ENCODE results near the gene CTF1.
"Not testable (repeated sequence)": the region's sequence is repeated elsewhere in the genome, so short reads cannot be mapped to it uniquely, and the experiment has no call there.

CTF1 gene

DNA sequence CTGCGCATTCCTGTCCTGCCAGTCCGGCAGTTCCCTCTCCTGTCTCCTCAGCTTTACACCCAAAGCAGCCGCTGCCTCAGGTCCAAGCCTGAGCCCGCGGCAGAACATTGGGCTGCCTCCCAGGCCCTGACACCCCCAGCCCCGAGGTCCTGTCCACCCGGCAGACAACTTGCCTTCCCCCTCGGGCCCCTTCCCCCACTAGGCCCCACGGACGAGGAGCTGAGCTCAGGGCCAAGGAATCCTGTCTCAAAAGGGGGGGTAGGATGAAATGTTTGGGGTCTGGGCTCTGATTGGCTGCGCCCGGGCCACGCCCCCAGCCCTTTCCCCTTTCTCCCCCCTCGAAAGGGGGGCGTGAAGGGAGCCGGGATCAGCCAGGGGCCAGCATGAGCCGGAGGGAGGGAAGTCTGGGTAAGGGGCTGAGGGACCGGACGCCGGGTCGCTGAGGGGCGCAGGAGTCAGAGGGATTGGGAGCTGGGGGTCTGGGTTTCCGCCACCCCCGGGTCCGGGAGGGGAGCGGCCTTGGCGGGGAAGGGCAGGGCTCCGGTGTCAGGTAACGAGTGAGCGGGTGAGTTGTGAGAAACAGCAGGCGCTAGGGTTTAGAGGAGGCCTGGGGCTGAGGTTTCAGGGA lies at the start of gene CTF1:
Gene CTF1, plus strand, starts transcription at position 354 of the 628 bp plus-strand sequence. Its CDS starts 30 bp downstream, at position 384.
- no peaks in the 10 kb centered on the region for H3K9me3 ChIP-seq (ENCODE audit: control insufficient read depth, insufficient read depth, low read length)
- peaks cover 9% of the 10 kb centered on the region for H3K4me1 ChIP-seq (ENCODE audit: insufficient read depth, low read length)
- H3K9ac ChIP-seq (ENCODE audit: low read depth, low read length), result peak within 1 kb of the TSS; percentile 88
- no peaks in the 10 kb centered on the region; the same call in 1 of the 2 replicates for H3K36me3 ChIP-seq (ENCODE audit: insufficient read depth, low read length)

DNA sequence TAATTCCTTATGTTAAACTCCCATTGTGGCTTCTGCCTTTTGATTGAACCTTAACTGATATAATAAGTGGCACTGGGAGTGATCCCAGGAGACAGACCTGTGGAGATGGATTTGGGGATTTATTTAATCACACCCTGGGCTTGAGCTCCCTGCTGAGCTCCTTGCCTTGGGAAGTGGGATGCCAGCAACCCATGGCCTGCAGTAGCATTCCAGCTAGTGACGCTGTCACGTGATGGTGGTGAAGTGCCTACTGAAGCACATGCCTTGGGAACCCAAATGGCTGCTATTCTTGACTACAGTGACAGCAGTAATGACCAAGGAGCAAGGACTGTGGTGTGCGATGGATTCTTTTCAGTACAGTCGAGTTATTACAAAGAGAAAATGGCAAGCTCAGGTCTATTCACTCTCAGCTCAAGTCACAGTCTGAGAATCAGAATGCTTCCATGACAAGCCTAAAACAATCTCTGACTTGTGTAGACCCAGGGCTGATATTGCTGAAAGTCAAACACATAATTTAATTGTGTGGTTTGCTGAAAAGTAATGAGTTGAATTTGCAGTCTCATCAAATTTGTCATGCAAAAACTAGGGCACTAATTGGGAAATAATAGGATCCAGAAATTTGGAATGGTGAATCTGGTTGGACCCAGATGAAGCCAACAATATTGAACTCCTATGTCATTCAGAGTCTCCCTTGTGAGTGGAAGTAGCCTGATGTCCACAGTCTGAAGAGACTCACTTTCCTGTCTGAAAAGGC lies 49.6 kb upstream of the CTF1 start:
- Histone ChIP-seq H3K9ac (ENCODE audit: low read depth, low read length) (no peak overlapping the region), H3K36me3 (ENCODE audit: insufficient read depth, low read length) (no peaks in the 10 kb centered on the region), H3K9me3 (ENCODE audit: control insufficient read depth, insufficient read depth, low read length) (no peaks in the 10 kb centered on the region), H3K4me1 (ENCODE audit: insufficient read depth, low read length) (peaks cover 6% of the 10 kb centered on the region)

DNA sequence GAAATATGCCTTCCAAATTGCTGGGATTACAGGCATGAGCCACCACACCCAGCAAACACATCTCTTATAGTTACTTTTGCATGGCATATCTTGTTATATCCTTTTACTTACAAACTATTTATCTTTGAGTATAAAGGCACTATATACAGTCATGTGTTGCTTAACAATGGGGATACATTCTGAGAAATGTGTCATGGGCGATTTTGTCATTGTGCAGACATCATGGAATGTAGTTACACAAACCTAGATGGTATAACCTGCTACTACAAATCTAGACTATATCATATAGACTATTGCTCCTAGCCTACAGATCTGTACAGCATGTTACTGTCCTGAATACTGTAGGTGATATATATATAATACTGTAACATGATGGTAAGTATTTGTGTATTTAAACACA lies 46.2 kb upstream of the CTF1 start:
- no peak overlapping the region for H3K9ac ChIP-seq (ENCODE audit: low read depth, low read length)
- H3K9me3 ChIP-seq (ENCODE audit: control insufficient read depth, insufficient read depth, low read length), result no peaks in the 10 kb centered on the region
- peaks cover under 1% of the 10 kb centered on the region; the same call in 1 of the 2 replicates for H3K4me1 ChIP-seq (ENCODE audit: insufficient read depth, low read length)
- no peaks in the 10 kb centered on the region for H3K36me3 ChIP-seq (ENCODE audit: insufficient read depth, low read length)

DNA sequence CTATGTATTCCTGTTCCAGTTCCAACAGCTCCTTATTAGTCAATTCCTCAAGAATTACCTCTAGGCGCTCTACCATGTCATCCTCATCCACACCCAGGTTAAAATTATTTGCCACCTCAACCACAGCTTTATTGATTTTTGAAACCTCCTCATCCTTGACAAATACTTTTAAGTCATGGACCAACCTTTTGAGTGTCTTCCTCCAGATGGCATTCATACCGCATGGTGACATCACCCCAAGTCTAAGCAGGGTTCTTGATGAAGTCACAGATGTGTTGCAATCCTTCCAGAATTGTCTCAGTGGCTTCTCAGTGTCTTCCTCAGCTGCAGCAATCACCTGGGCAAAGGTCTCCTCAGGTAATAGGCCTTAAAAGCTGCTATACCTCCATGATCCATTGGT lies 42.7 kb upstream of the CTF1 start:
- H3K4me1 ChIP-seq (ENCODE audit: insufficient read depth, low read length), result no peaks in the 10 kb centered on the region
- no peak overlapping the region for H3K9ac ChIP-seq (ENCODE audit: low read depth, low read length)
- no peaks in the 10 kb centered on the region for H3K36me3 ChIP-seq (ENCODE audit: insufficient read depth, low read length)

DNA sequence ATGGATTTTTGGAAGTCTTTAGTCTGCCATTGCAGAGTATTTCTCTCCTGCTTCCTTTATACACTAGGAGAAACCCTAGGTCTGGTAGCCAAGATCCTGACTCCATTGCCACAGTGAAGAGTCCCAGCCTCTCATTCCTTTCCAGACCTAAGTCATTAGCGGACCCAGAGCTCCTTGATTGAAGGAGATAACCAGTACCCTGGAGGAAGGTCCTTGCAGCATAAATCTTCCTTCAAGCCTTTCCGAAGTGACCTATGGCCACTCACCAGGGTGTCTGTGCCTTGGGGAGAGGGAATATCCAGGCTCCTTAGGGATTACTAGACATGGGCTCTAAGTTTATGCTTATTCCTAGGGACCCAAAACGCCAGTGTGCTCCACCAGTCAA lies 38.3 kb upstream of the CTF1 start:
- Histone ChIP-seq H3K4me1 (ENCODE audit: insufficient read depth, low read length) (no peaks in the 10 kb centered on the region), H3K36me3 (ENCODE audit: insufficient read depth, low read length) (no peaks in the 10 kb centered on the region), H3K9me3 (ENCODE audit: control insufficient read depth, insufficient read depth, low read length) (no peaks in the 10 kb centered on the region), H3K9ac (ENCODE audit: low read depth, low read length) (no peak overlapping the region)

More for the DNA sequence above, 42.7 kb upstream of the CTF1 start:
- H3K9me3 ChIP-seq (ENCODE audit: control insufficient read depth, insufficient read depth, low read length), result no peaks in the 10 kb centered on the region

DNA sequence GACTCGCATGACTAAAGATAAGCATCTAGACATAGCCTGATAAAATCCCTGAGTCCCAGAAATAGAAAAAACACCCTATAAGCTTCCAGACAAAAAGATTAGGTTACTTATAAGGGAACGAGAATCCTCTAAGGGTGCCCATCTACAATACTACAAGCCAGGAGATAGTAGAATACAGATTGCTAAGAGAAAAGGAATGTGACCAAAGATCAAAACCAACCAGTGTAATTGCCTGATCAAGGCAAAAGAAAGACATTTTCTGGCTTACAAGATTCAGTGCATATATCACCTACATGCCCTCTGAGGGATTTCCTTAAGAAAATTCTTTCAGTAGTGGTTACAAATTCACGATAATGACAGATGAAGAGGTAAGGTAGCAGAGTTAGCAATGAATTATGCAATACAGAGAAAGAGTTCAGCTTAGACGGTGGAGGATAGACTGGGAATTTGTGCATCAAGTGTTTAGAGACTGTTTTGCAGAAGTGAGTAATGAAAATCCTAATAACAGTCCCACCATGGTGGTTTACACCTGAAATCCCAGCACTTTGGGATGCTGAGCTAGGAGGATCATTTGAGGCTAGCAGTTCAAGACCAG lies 37.5 kb upstream of the CTF1 start:
- H3K9me3 ChIP-seq (ENCODE audit: control insufficient read depth, insufficient read depth, low read length), result no peaks in the 10 kb centered on the region
- H3K4me1 ChIP-seq (ENCODE audit: insufficient read depth, low read length), result no peaks in the 10 kb centered on the region
- H3K9ac ChIP-seq (ENCODE audit: low read depth, low read length), result no peak overlapping the region
- no peaks in the 10 kb centered on the region for H3K36me3 ChIP-seq (ENCODE audit: insufficient read depth, low read length)

DNA sequence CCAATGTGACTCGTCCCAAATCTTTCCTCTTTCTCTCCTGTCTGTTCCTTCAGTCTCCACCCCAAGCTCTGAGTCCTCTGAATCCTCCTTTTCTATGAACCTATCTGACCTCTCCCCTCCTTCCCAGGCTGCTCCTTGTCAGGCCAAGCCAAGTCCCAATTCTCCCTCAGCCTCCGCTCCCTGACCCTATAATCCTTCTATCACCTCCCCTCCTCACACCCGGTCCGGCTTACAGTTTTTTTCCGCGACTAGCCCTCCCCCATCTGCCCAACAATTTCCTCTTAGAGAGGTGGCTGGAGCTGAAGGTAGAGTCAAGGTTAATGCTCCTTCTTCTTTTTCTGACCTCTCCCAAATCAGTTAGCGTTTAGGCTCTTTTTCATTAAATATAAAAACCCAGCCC lies 35.7 kb upstream of the CTF1 start:
- not testable (repeated sequence) for H3K4me1 ChIP-seq (ENCODE audit: insufficient read depth, low read length); H3K36me3 ChIP-seq (ENCODE audit: insufficient read depth, low read length); H3K9ac ChIP-seq (ENCODE audit: low read depth, low read length); H3K9me3 ChIP-seq (ENCODE audit: control insufficient read depth, insufficient read depth, low read length)

- not testable (repeated sequence) for H3K36me3 ChIP-seq (ENCODE audit: insufficient read depth, low read length); H3K9me3 ChIP-seq (ENCODE audit: control insufficient read depth, insufficient read depth, low read length); H3K4me1 ChIP-seq (ENCODE audit: insufficient read depth, low read length); H3K9ac ChIP-seq (ENCODE audit: low read depth, low read length)
Observed at GRCh38 chr16:30863178-30863577, 33.2 kb upstream of the CTF1 start.

DNA sequence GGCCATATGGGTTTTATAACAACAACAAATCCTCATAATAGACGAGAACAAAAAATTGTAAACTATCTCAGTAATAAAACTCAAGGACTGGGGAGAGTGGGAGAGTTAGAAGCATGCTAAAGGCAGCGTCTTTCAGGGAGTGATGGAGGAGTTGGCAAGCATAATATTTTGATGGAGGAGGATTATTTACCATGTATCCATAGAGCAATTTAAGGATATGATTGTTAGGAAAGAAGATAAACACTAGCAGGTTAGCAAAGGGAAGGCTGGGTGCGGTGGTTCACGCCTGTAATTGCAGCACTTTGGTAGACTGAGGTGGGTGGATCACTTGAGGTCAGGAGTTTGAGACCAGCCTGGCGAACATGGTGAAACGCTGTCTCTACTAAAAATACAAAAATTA lies 30.4 kb upstream of the CTF1 start:
- Histone ChIP-seq H3K9me3 (ENCODE audit: control insufficient read depth, insufficient read depth, low read length) (no peaks in the 10 kb centered on the region), H3K36me3 (ENCODE audit: insufficient read depth, low read length) (no peaks in the 10 kb centered on the region), H3K4me1 (ENCODE audit: insufficient read depth, low read length) (no peaks in the 10 kb centered on the region), H3K9ac (ENCODE audit: low read depth, low read length) (no peak overlapping the region)

DNA sequence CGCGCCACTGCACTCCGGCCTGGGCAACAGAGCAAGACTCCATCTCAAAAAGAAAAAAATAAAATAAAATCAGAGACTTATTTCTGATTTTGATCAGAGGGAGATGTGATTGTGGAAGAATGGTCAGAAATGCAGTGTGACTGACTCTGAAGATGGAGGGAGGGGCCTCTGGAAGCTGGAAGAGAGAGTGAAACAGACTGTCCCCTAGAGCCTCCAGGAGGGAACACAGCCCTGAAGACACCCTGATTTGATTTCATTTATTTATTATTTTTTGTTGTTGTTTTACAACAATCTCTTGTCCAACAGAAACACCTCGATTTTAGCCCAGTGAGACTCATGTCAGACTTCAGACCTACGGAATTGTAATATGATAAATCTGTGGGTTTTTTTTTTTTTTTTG lies 28.7 kb upstream of the CTF1 start:
- Histone ChIP-seq H3K9ac (ENCODE audit: low read depth, low read length) (no peak overlapping the region), H3K9me3 (ENCODE audit: control insufficient read depth, insufficient read depth, low read length) (no peaks in the 10 kb centered on the region), H3K4me1 (ENCODE audit: insufficient read depth, low read length) (no peaks in the 10 kb centered on the region), H3K36me3 (ENCODE audit: insufficient read depth, low read length) (no peaks in the 10 kb centered on the region)

DNA sequence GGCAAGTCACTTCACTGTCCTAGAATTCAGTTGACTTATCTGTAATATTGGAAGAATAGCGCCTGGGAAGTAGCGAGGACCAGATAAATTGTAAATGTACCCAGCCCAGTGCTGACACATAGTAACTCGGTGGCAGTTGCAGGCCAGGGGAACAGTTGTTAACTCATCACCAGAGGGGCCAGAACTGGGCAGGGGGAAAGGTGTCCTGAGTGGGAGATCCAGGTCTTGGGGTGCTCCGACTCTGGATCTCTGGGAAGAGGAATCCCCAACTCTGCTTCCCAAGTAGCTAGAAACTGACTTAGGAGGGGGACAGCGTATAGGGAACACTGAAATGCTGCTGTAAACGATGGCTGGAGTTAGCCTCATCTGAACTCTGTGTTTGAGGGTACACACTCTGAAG lies 25.5 kb upstream of the CTF1 start:
- Histone ChIP-seq H3K9ac (ENCODE audit: low read depth, low read length) (no peak overlapping the region), H3K36me3 (ENCODE audit: insufficient read depth, low read length) (no peaks in the 10 kb centered on the region), H3K9me3 (ENCODE audit: control insufficient read depth, insufficient read depth, low read length) (no peaks in the 10 kb centered on the region), H3K4me1 (ENCODE audit: insufficient read depth, low read length) (no peaks in the 10 kb centered on the region)

- H3K9ac ChIP-seq (ENCODE audit: low read depth, low read length), result peak overlapping the region; percentile 92
- H3K4me1 ChIP-seq (ENCODE audit: insufficient read depth, low read length), result peaks cover 7% of the 10 kb centered on the region; the same call in 1 of the 2 replicates
- no peaks in the 10 kb centered on the region for H3K36me3 ChIP-seq (ENCODE audit: insufficient read depth, low read length)
- no peaks in the 10 kb centered on the region for H3K9me3 ChIP-seq (ENCODE audit: control insufficient read depth, insufficient read depth, low read length)
Observed at GRCh38 chr16:30874244-30874820, 22.1 kb upstream of the CTF1 start.

- no peaks in the 10 kb centered on the region for H3K36me3 ChIP-seq (ENCODE audit: insufficient read depth, low read length)
- H3K9me3 ChIP-seq (ENCODE audit: control insufficient read depth, insufficient read depth, low read length), result no peaks in the 10 kb centered on the region
- peaks cover 7% of the 10 kb centered on the region; the same call in 1 of the 2 replicates for H3K4me1 ChIP-seq (ENCODE audit: insufficient read depth, low read length)
- peak overlapping the region; percentile 92 for H3K9ac ChIP-seq (ENCODE audit: low read depth, low read length)
Observed at GRCh38 chr16:30874821-30875717, 21.3 kb upstream of the CTF1 start.

Data from ES-I3 (cell line).